SK-N-SH (cell line): ENCODE measurements around the gene ANK3. TPM values are rescaled to one million over a fixed set of nuclear protein-coding genes. Genes with fewer than 3 reads are reported as not detected.

Experiments
- CTCF ChIA-PET: fragments of 300-600, 350-600 bp; formaldehyde crosslinking; extraction: SDS; loops from one replicate; lab custom pipeline; 2021; lab: Yijun Ruan, JAX
- POLR2A ChIA-PET: fragments of 350-600 bp; sonication (Branson Sonifier 250); formaldehyde crosslinking; extraction: SDS; loops from one replicate; lab custom pipeline; 2020; ENCODE audit warnings: antibody characterized with exemption, inconsistent platforms; lab: Yijun Ruan, JAX
- DNase-seq: peaks from one replicate; pipeline ENCODE4 v3.0.0; 2012
- H2AFZ ChIP-seq: fragments of 200-600 bp; sonication (generic); 2 replicates; pipeline ENCODE4 v1.8.1; 2016; ENCODE audit warnings: antibody characterized with exemption, mild to moderate bottlenecking, low read depth
- H3F3A ChIP-seq: fragments of 200-600 bp; sonication (generic); replicated peaks from 2 replicates; pipeline ENCODE3; 2016; ENCODE audit warnings: antibody characterized with exemption, mild to moderate bottlenecking; ENCODE audit not compliant: insufficient read depth
- H3K27ac ChIP-seq, 2 experiments: fragments of 200-500 bp in 1 of 2; fragments of 200-600 bp in 1 of 2; sonication (Bioruptor generic) in 1 of 2; sonication (generic), shearing (Covaris generic) in 1 of 2; 2 replicates each; pipeline versions ENCODE4 v1.5.1 to v1.6.1; 2014 to 2016; ENCODE audit warnings: low read depth in 2 of 2, inconsistent platforms in 1 of 2, low read length in 1 of 2, mild to moderate bottlenecking in 1 of 2, mixed read lengths in 1 of 2
- H3K27me3 ChIP-seq: fragments of 200-600 bp; sonication (generic), shearing (Covaris generic); 2 replicates; pipeline ENCODE4 v1.6.1; 2016; ENCODE audit warnings: mixed run types; ENCODE audit not compliant: insufficient read depth
- H3K36me3 ChIP-seq, 2 experiments: fragments of 200-500 bp in 1 of 2; fragments of 200-600 bp in 1 of 2; sonication (Bioruptor generic) in 1 of 2; sonication (generic) in 1 of 2; replicated peaks in 1 of 2; 2 replicates each; pipeline versions ENCODE3 to v1.5.1; 2014 to 2016; ENCODE audit warnings: low read length in 1 of 2, mild to moderate bottlenecking in 1 of 2; ENCODE audit not compliant: insufficient read depth in 2 of 2, control insufficient read depth in 1 of 2
- H3K4me1 ChIP-seq, 2 experiments: fragments of 200-500 bp in 1 of 2; fragments of 200-600 bp in 1 of 2; sonication (Bioruptor generic) in 1 of 2; sonication (generic), shearing (Covaris generic) in 1 of 2; 2 replicates each; pipeline versions ENCODE4 v1.5.1 to v1.6.1; 2014 to 2016; ENCODE audit warnings: low read depth in 1 of 2, low read length in 1 of 2, mixed run types in 1 of 2; ENCODE audit not compliant: insufficient read depth in 2 of 2, control insufficient read depth in 1 of 2
- H3K4me2 ChIP-seq: fragments of 200-600 bp; sonication (generic), shearing (Covaris generic); 2 replicates; pipeline ENCODE4 v1.6.1; 2017; ENCODE audit warnings: mixed run types
- H3K4me3 ChIP-seq, 2 experiments: fragments of 200-500 bp in 1 of 2; fragments of 200-600 bp in 1 of 2; sonication (Bioruptor generic) in 1 of 2; sonication (generic), shearing (Covaris generic) in 1 of 2; 2 replicates each; pipeline versions ENCODE4 v1.5.1 to v1.8.1; 2014 to 2016; ENCODE audit warnings: low read depth in 2 of 2, inconsistent platforms in 1 of 2, low read length in 1 of 2, mild to moderate bottlenecking in 1 of 2, mixed read lengths in 1 of 2, moderate library complexity in 1 of 2
- H3K79me2 ChIP-seq: fragments of 200-600 bp; sonication (generic); 2 replicates; pipeline ENCODE4 v1.8.1; 2017; ENCODE audit warnings: mild to moderate bottlenecking; ENCODE audit not compliant: insufficient read depth
- H3K9ac ChIP-seq: fragments of 200-600 bp; sonication (generic); 2 replicates; pipeline ENCODE4 v1.6.1; 2017; ENCODE audit warnings: mixed run types
- H3K9me2 ChIP-seq: fragments of 200-600 bp; sonication (generic); 2 replicates; pipeline ENCODE4 v1.6.1; 2017; ENCODE audit warnings: mixed run types
- H3K9me3 ChIP-seq: fragments of 200-600 bp; sonication (generic); 2 replicates; pipeline ENCODE4 v1.6.1; 2017; ENCODE audit warnings: mixed run types, mild to moderate bottlenecking, moderate library complexity
- H4K20me1 ChIP-seq: fragments of 200-600 bp; sonication (generic); 2 replicates; pipeline ENCODE4 v1.6.1; 2017; ENCODE audit warnings: mild to moderate bottlenecking, mixed run types; ENCODE audit not compliant: insufficient read depth
- EP300 ChIP-seq, 2 experiments: IDR thresholded peaks; 2 replicates each; pipeline versions ENCODE4 v1.4.0 to v1.6.1; 2012; ENCODE audit warnings: borderline replicate concordance in 1 of 2, low read depth in 1 of 2, low read length in 1 of 2
- EZH2phosphoT487 ChIP-seq: fragments of 200-600 bp; sonication (generic); IDR thresholded peaks from 2 replicates; pipeline ENCODE4 v1.6.1; 2017; ENCODE audit warnings: low read depth, mixed run types, mild to moderate bottlenecking, antibody characterized with exemption, moderate library complexity, borderline replicate concordance
- GATA2 ChIP-seq: sonication (generic); formaldehyde crosslinking; IDR thresholded peaks from 2 replicates; pipeline ENCODE4 v1.5.0; 2020; ENCODE audit warnings: mild to moderate bottlenecking, missing genetic modification reagents
- MEF2A ChIP-seq: IDR thresholded peaks from 2 replicates; pipeline ENCODE4 v1.4.0; 2012; ENCODE audit warnings: low read depth, borderline replicate concordance
- MXI1 ChIP-seq: IDR thresholded peaks from 2 replicates; pipeline ENCODE4 v1.6.1; 2012; ENCODE audit warnings: mild to moderate bottlenecking, low read depth, low read length, improper control_type of control experiment
- PBX3 ChIP-seq: IDR thresholded peaks from 2 replicates; pipeline ENCODE4; 2012
- POLR2AphosphoS5 ChIP-seq: IDR thresholded peaks from 2 replicates; pipeline ENCODE4 v1.6.1; 2012; ENCODE audit warnings: low read depth, low read length
- RCOR1 ChIP-seq: fragments of 150-350 bp; IDR thresholded peaks from 2 replicates; pipeline ENCODE4 v1.6.1; 2017; ENCODE audit warnings: antibody characterized with exemption, low read length
- SMC3 ChIP-seq: IDR thresholded peaks from 2 replicates; pipeline ENCODE4 v1.6.1; 2012; ENCODE audit warnings: low read depth, low read length, improper control_type of control experiment
- TCF12 ChIP-seq: IDR thresholded peaks from 2 replicates; pipeline ENCODE4 v1.4.0; 2012
- WGBS: methylation state at CpG from one replicate; pipeline ENCODE4 v1.1.6; 2017; ENCODE audit warnings: low lambda C conversion rate; 5-methylcytosine and 5-hydroxymethylcytosine counted together
- polyA plus RNA-seq, 3 experiments: library from polyadenylated mRNA; depleted of rRNA; stranded (reverse); fragments of >200 nt; gene quantifications; 2 replicates each; pipeline ENCODE4 v1.2.3, GENCODE V29; 2012
- TF ChIP-seq, protein P1 (sequence below): IDR thresholded peaks from 2 replicates; pipeline ENCODE4 v1.4.0; 2012; ENCODE audit warnings: low read depth
- TF ChIP-seq, protein P2 (sequence below): IDR thresholded peaks from 2 replicates; pipeline ENCODE4 v1.6.1; 2012; ENCODE audit warnings: mild to moderate bottlenecking, low read depth, low read length, moderate library complexity

Gene ANK3
- polyA plus RNA-seq, 1 of the 3 experiments (the other 2 are of a cell fraction): 10.0 TPM

GRCh38 chr10:60367024-60367423 lies 22.7 kb downstream of the ANK3 start:
- 94% methylated on average over 4 of the region's 4 CpGs for WGBS
- H3K27ac ChIP-seq: no peak overlapping the region; a peak in 1 of 4 replicates
- ChIA-PET CTCF (interaction anchor here (0.8 kb wide), 1 partner anchor 45 kb away, joined by 3 read pairs; no protein-coding TSS in a partner anchor), POLR2A (no interaction called here)
- no peak for TF ChIP-seq EZH2phosphoT487
- TF ChIP-seq, protein P1, sequence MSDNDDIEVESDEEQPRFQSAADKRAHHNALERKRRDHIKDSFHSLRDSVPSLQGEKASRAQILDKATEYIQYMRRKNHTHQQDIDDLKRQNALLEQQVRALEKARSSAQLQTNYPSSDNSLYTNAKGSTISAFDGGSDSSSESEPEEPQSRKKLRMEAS: no peak
- TF ChIP-seq POLR2AphosphoS5: no peak
- TF ChIP-seq, protein P2, sequence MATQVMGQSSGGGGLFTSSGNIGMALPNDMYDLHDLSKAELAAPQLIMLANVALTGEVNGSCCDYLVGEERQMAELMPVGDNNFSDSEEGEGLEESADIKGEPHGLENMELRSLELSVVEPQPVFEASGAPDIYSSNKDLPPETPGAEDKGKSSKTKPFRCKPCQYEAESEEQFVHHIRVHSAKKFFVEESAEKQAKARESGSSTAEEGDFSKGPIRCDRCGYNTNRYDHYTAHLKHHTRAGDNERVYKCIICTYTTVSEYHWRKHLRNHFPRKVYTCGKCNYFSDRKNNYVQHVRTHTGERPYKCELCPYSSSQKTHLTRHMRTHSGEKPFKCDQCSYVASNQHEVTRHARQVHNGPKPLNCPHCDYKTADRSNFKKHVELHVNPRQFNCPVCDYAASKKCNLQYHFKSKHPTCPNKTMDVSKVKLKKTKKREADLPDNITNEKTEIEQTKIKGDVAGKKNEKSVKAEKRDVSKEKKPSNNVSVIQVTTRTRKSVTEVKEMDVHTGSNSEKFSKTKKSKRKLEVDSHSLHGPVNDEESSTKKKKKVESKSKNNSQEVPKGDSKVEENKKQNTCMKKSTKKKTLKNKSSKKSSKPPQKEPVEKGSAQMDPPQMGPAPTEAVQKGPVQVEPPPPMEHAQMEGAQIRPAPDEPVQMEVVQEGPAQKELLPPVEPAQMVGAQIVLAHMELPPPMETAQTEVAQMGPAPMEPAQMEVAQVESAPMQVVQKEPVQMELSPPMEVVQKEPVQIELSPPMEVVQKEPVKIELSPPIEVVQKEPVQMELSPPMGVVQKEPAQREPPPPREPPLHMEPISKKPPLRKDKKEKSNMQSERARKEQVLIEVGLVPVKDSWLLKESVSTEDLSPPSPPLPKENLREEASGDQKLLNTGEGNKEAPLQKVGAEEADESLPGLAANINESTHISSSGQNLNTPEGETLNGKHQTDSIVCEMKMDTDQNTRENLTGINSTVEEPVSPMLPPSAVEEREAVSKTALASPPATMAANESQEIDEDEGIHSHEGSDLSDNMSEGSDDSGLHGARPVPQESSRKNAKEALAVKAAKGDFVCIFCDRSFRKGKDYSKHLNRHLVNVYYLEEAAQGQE: no peak
- TF ChIP-seq RCOR1: no peak
- TF ChIP-seq SMC3: no peak
- TF ChIP-seq PBX3: no peak
- TF ChIP-seq MEF2A: no peak
- no peak for TF ChIP-seq EP300 (IDR thresholded peaks at IDR 0.05; ENCODE audit: borderline replicate concordance in 1 of 2, low read depth in 1 of 2, low read length in 1 of 2)
- no peak for TF ChIP-seq MXI1
- no peak for TF ChIP-seq GATA2
- no peaks in the 10 kb centered on the region for H3K36me3 ChIP-seq
- no peaks in the 10 kb centered on the region for H3K79me2 ChIP-seq
- H3K4me3 ChIP-seq: no peak overlapping the region; a peak in 1 of 4 replicates
- no peaks in the 10 kb centered on the region for H3F3A ChIP-seq
- H4K20me1 ChIP-seq: no peaks in the 10 kb centered on the region
- peaks cover 5 to 13% of the 10 kb centered on the region in 2 experiments; a peak in 3 of 4 replicates for H3K4me1 ChIP-seq
- peak overlapping the region; percentile 5; the same call in 1 of the 2 replicates for H3K4me2 ChIP-seq
- H3K9me2 ChIP-seq: no peaks in the 10 kb centered on the region
- peak overlapping the region; percentile 49 for H2AFZ ChIP-seq
- no peaks in the 10 kb centered on the region for H3K9me3 ChIP-seq
- H3K27me3 ChIP-seq: no peaks in the 10 kb centered on the region
- no peak for DNase-seq
- no peak overlapping the region for H3K9ac ChIP-seq

DNA sequence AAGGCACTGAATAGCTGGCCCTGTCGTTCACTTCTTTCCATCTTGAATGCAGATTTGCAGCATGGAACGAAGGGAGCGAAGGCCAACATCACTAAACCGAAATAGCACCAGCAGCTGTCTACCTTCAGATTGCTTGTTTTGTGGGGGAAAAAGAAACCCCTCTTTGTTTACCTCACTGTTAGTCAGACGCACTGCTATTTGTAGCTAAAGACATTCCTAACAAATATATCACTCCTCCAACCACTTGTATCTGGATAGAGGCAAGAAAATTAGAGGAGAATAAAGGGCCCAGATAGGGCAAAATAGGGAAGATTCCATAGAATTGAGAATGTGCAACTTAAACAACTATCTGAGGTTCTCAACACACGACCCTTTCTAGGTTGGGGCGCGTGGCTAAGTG lies 26.5 kb downstream of the ANK3 start:
- TF ChIP-seq, protein P1: no peak
- TF ChIP-seq MXI1 (no peak), PBX3 (no peak), TCF12 (peak; percentile 19; the same call in 1 of the 2 replicates)
- TF ChIP-seq, all 33 proteins: peak for 1
- no peaks in the 10 kb centered on the region for H3K27me3 ChIP-seq
- H4K20me1 ChIP-seq: no peaks in the 10 kb centered on the region
- POLR2A ChIA-PET: no interaction called here
- WGBS: 77% methylated on average over 8 of the region's 8 CpGs
- H3K27ac ChIP-seq: no peak overlapping the region
- H3K9me3 ChIP-seq: no peaks in the 10 kb centered on the region
- H2AFZ ChIP-seq: no peak overlapping the region
- no peaks in the 10 kb centered on the region for H3F3A ChIP-seq
- H3K4me3 ChIP-seq: no peak overlapping the region
- H3K79me2 ChIP-seq: no peaks in the 10 kb centered on the region
- CTCF ChIA-PET: no interaction called here
- H3K9ac ChIP-seq: no peak overlapping the region
- H3K9me2 ChIP-seq: no peaks in the 10 kb centered on the region
- H3K36me3 ChIP-seq: no peaks in the 10 kb centered on the region
- DNase-seq: no peak
- H3K4me1 ChIP-seq: peaks cover 5 to 13% of the 10 kb centered on the region in 2 experiments; a peak in 3 of 4 replicates
- H3K4me2 ChIP-seq: no peak overlapping the region; the same call in 1 of the 2 replicates
